ENCODE results near the gene NUP85. TPM values are rescaled to one million over a fixed set of nuclear protein-coding genes. Genes with fewer than 3 reads are reported as not detected.

NUP85 gene
- total and polyA plus RNA-seq, 11 donors: 9.4 to 40.9 (median 21.5) TPM

DNA sequence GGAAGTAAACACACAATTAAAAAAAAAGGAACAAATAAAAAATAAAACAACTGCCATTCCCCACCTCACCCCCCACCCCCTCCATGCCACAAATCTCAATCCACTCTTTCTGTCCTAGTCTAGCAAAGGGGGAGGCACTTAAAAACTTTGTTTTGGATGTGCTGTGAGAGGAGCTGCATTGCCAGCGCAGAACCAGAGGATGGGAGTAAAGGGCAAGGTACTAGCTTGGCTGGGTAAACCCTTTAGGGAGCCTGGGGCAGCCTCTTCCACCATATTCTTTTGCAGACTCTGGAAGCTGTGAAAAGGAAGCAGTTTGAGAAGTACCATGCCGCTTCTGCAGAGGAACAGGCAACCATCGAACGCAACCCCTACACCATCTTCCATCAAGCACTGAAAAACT lies 57.6 kb downstream of the NUP85 start:
- DNase-seq (no peak), ATAC-seq (no peak)
- Histone ChIP-seq H3K4me3 (peak overlapping the region in 4 of 12 donors; percentile 6 to 100 (median 80)), H3K4me1 (peaks cover 17 to 54% (median 29%) of the 10 kb centered on the region in 12 donors), H3K27ac (no peak overlapping the region), H3K27me3 (no peaks in the 10 kb centered on the region), H3K36me3 (peaks cover 0 to 46% (median 42%) of the 10 kb centered on the region in 9 donors), H3K9me3 (no peaks in the 10 kb centered on the region)
- TF ChIP-seq POLR2A (IDR thresholded peaks at IDR 0.05) (no peak), CTCF (IDR thresholded peaks at IDR 0.05) (no peak)
- 92 to 97% (median 95%) methylated on average over 4 of the region's 4 CpGs for WGBS, 4 donors
- intact Hi-C loops (cut with DNase I): no loop called here

- peaks cover 0 to 46% (median 42%) of the 10 kb centered on the region in 9 donors for H3K36me3 ChIP-seq
- WGBS, 4 donors: 88 to 91% (median 89%) methylated on average over 11 to 17 of the region's 17 CpGs
- intact Hi-C loops (cut with DNase I): no loop called here
- TF ChIP-seq CTCF (IDR thresholded peaks at IDR 0.05) (no peak), POLR2A (IDR thresholded peaks at IDR 0.05) (no peak)
- peaks cover 2 to 57% (median 18%) of the 10 kb centered on the region in 12 donors for H3K4me1 ChIP-seq
- ATAC-seq (no peak), DNase-seq (no peak)
- peak overlapping the region in 1 of 12 donors; percentile 37 for H3K27ac ChIP-seq
- no peaks in the 10 kb centered on the region for H3K9me3 ChIP-seq
- no peaks in the 10 kb centered on the region for H3K27me3 ChIP-seq
- H3K4me3 ChIP-seq: no peak overlapping the region
These were observed 60.3 kb downstream of the NUP85 start for GRCh38 chr17:75265614-75266315.

DNA sequence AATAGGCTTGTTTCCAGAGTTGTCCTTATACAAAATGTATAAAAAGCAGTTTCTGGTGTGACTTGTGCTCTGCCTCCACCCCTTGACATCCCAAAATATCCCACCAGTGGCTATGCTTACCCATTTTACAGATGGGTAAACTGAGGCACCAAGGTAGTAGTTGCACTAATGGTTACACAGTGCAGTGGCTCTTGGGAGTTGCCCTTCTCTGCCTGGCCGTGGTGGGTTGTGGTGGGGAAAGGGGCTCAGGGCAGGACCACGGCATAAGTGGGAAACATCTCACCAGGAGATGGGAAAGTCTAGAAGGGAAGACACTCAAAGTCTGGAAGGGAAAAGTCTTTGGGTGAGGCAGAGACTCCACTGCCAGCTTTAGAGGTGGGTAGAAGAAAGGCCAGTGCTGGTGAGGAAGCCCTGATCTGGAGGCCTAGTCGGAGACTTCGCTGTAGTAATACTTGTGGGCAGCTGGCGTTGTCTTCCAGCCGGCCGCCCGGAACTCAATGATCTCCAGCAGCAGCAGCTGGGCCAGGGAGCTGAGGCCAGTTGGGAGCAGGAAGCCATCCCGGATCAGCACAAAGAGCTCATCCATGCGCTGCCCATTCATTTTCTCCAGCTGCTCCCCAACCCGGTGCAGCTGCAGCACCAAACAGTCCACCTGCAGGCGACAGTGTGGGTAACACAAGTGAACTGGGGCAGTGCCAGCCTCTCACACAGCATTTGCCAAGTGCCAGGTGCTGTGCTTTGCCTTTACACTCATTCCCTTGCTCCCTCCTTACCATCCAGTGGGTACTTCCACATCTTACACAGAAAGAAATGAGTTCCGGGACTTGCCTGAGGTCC lies 61.1 kb downstream of the NUP85 start:
- intact Hi-C loops (cut with DNase I): no loop called here
- 85 to 89% (median 89%) methylated on average over 12 to 13 of the region's 13 CpGs for WGBS, 4 donors

More for the DNA sequence above, 61.1 kb downstream of the NUP85 start:
- H3K9me3 ChIP-seq: no peaks in the 10 kb centered on the region
- H3K36me3 ChIP-seq: peaks cover 0 to 46% (median 42%) of the 10 kb centered on the region in 9 donors
- DNase-seq (no peak), ATAC-seq (no peak)
- H3K4me1 ChIP-seq: peaks cover 2 to 57% (median 18%) of the 10 kb centered on the region in 12 donors
- TF ChIP-seq POLR2A (IDR thresholded peaks at IDR 0.05): no peak
- no peak for TF ChIP-seq CTCF (IDR thresholded peaks at IDR 0.05)
- H3K27ac ChIP-seq: no peak overlapping the region
- no peaks in the 10 kb centered on the region for H3K27me3 ChIP-seq
- H3K4me3 ChIP-seq: no peak overlapping the region
